ENCODE data around the gene BANF2. TPM values are rescaled to one million over a fixed set of nuclear protein-coding genes. Genes with fewer than 3 reads are reported as not detected.

Gene BANF2
- total RNA-seq, 4 donors from 2014 or later, result not detected

DNA sequence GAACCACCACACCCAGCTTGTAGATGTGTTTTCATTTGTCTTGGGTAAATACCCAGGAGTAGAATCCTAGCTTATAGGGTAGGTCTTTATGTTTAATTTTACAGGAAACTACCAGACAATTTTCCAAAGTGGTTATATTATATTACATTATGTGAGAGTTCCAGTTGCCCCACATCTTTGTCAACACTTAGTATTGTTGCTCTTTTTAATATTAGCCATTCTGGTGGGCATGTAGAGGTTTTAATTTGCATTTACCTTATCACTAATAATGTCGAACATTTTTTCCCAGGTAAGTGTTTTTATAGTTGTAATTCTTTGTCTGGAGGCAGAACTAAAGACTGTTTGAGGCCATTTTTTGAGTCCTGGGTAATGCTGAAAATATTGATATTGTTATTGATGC, 3.5 kb upstream of the BANF2 start:
- TF ChIP-seq POLR2A (IDR thresholded peaks at IDR 0.05) (no peak), POLR2AphosphoS5 (IDR thresholded peaks at IDR 0.05) (no peak), EP300 (IDR thresholded peaks at IDR 0.05) (no peak)
- TF ChIP-seq, protein P1, sequence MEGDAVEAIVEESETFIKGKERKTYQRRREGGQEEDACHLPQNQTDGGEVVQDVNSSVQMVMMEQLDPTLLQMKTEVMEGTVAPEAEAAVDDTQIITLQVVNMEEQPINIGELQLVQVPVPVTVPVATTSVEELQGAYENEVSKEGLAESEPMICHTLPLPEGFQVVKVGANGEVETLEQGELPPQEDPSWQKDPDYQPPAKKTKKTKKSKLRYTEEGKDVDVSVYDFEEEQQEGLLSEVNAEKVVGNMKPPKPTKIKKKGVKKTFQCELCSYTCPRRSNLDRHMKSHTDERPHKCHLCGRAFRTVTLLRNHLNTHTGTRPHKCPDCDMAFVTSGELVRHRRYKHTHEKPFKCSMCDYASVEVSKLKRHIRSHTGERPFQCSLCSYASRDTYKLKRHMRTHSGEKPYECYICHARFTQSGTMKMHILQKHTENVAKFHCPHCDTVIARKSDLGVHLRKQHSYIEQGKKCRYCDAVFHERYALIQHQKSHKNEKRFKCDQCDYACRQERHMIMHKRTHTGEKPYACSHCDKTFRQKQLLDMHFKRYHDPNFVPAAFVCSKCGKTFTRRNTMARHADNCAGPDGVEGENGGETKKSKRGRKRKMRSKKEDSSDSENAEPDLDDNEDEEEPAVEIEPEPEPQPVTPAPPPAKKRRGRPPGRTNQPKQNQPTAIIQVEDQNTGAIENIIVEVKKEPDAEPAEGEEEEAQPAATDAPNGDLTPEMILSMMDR (IDR thresholded peaks at IDR 0.05), result no peak
- peaks cover 11% of the 10 kb centered on the region for H3K4me1 ChIP-seq
- DNase-seq (ENCODE audit: low spot score in 2 of 2), result no peak

DNA sequence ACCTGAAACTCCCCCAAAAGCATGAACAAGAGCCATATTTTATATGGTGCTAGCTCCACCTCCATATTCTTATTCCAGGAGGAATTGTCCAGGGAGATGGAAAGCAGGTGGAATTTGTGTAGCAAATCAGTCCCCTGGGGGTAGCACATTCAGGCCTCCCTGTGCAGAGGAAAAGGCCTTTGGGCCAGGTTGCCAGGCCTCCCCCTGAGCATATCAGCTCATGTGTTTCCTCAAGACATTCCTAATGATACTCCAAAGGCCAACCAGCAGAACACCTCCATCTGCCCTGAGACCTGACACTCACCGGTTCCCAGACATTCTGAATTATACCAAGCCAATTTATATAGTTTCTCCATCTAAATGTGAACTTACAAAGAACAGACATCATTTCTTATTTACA, 2.6 kb upstream of the BANF2 start:
- Histone ChIP-seq H3K27ac (no peak overlapping the region), H3K36me3 (no peaks in the 10 kb centered on the region), H3K4me3 (no peak overlapping the region), H3K9me3 (no peaks in the 10 kb centered on the region), H3K27me3 (no peaks in the 10 kb centered on the region), H3K4me1 (peaks cover 11% of the 10 kb centered on the region)
- TF ChIP-seq EP300 (IDR thresholded peaks at IDR 0.05) (no peak), POLR2AphosphoS5 (IDR thresholded peaks at IDR 0.05) (no peak)
- 96% methylated on average over 1 of the region's 1 CpG for WGBS
- no peak for DNase-seq (ENCODE audit: low spot score in 2 of 2)

More for the DNA sequence above, 3.5 kb upstream of the BANF2 start:
- 93% methylated on average over 1 of the region's 1 CpG for WGBS
- H3K9me3 ChIP-seq, result no peaks in the 10 kb centered on the region
- H3K27me3 ChIP-seq, result no peaks in the 10 kb centered on the region
- H3K36me3 ChIP-seq, result no peaks in the 10 kb centered on the region
- no peak overlapping the region for H3K4me3 ChIP-seq
- H3K27ac ChIP-seq, result no peak overlapping the region

DNA sequence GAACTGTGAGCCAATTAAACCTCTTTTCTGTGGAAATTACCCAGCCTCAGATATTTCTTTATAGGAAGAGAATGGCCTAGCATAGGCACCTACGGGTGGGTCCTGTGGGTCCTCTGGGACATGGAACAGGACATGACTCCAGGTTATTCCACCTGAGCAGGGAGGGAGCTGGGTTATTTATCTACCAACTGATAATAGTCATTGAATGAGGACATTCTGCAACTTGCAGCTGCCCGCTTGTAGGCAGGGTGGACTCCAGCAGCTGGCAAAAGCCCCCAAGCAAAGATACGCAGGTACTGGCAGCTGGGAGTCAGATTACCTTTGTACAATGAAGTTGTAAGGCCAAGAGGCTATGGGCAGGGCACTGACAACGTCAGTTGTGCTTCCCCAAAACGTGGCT, 1.4 kb upstream of the BANF2 start:
- WGBS, result 34% methylated on average over 3 of the region's 5 CpGs
- Histone ChIP-seq H3K27ac (no peak overlapping the region), H3K4me1 (peaks cover 7% of the 10 kb centered on the region), H3K36me3 (no peaks in the 10 kb centered on the region), H3K9me3 (no peaks in the 10 kb centered on the region), H3K4me3 (no peak overlapping the region), H3K27me3 (no peaks in the 10 kb centered on the region)
- DNase-seq (ENCODE audit: low spot score in 2 of 2), result no peak
- TF ChIP-seq, protein P1 (IDR thresholded peaks at IDR 0.05), result no peak

DNA sequence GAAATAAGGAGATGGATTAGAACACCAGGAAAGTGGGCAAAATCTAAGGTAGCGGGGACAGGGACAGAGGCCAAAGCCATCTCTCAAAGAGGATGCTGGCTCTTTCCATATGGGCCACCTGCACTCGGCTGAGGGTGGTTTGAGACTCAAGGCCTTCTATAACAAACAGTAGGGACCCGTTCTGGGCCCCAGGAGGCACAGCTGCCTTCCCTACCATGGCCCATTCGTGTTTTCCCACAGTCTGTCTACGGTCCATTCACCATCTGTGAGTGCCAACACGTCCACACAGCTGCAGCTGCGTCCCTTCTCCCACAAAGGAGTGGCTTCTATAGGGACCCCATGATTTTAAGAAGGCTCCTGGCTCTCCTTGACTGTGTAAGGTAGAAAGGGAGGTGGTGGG, 871 bp downstream of the BANF2 start:
- H3K36me3 ChIP-seq, result no peaks in the 10 kb centered on the region
- no peaks in the 10 kb centered on the region for H3K4me1 ChIP-seq
- no peak overlapping the region for H3K27ac ChIP-seq
- TF ChIP-seq, protein P1 (IDR thresholded peaks at IDR 0.05), result no peak
- no peak for TF ChIP-seq POLR2A (IDR thresholded peaks at IDR 0.05)
- TF ChIP-seq EP300 (IDR thresholded peaks at IDR 0.05), result no peak
- no peak for TF ChIP-seq POLR2AphosphoS5 (IDR thresholded peaks at IDR 0.05)
- no peak for DNase-seq (ENCODE audit: low spot score in 2 of 2)
- H3K9me3 ChIP-seq, result no peaks in the 10 kb centered on the region
- H3K27me3 ChIP-seq, result no peaks in the 10 kb centered on the region
- no peak overlapping the region for H3K4me3 ChIP-seq
- 94% methylated on average over 7 of the region's 7 CpGs for WGBS

DNA sequence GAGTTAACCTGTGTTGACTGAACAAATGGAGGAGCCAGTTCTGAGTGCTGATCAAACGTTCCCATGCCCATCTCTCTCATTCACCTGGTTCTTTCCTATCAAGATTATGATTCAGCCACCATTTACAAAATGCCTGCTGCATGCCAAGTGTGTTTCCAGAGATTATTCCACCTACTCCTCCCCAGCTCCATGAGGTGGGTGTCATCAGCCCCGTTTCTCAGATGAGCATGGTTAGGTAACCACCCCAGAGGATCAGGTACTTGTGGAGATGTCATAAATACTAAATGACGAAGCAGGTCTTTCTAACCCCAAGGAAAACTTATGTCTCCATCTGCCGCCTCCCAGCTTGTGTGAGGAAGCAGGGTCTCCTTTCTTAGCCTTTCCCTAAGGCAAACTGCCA, 2.1 kb downstream of the BANF2 start:
- Histone ChIP-seq H3K27me3 (no peaks in the 10 kb centered on the region), H3K36me3 (no peaks in the 10 kb centered on the region), H3K4me1 (no peaks in the 10 kb centered on the region), H3K4me3 (no peak overlapping the region), H3K27ac (no peak overlapping the region), H3K9me3 (no peaks in the 10 kb centered on the region)
- no peak for TF ChIP-seq EP300 (IDR thresholded peaks at IDR 0.05)
- TF ChIP-seq, protein P1 (IDR thresholded peaks at IDR 0.05), result no peak
- TF ChIP-seq POLR2AphosphoS5 (IDR thresholded peaks at IDR 0.05), result no peak
- no peak for TF ChIP-seq POLR2A (IDR thresholded peaks at IDR 0.05)
- 58% methylated on average over 2 of the region's 4 CpGs for WGBS
- DNase-seq (ENCODE audit: low spot score in 2 of 2), result no peak

DNA sequence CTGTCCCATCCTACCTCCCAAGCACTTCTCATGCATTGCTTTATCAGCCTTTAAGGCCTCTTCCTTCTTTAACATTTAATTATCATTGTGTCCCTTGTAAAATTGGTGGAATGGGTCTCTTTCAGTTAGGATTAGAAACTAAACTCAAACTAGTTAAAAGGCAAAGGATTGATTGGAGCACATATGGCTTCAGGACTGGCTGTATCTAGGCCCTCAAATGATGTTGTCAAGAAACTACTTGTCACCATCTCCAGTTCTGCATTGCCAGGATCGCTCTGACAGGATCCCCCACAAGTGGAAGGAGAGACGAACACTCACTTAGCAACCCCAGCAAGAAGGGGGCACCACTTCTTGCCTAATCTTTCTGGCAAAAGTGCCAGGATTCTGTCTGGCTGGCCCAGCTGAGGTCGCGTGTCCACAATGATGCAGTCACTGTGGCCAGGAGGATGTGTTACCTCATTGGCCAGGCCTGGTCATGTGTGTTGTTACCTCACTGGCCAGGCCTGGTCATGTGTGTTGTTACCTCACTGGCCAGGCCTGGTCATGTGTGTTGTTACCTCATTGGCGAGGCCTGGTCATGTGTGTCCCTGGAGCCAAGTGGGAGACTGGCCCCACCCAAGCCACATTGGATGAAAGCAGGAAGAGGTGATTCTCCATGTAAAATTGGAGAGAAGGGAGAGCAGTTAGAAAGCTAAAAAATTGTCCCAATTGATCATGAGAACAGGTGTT, 5.0 kb downstream of the BANF2 start:
- TF ChIP-seq POLR2A (IDR thresholded peaks at IDR 0.05) (no peak), POLR2AphosphoS5 (IDR thresholded peaks at IDR 0.05) (no peak), EP300 (IDR thresholded peaks at IDR 0.05) (no peak)
- TF ChIP-seq, protein P1 (IDR thresholded peaks at IDR 0.05), result no peak
- Histone ChIP-seq H3K4me3 (no peak overlapping the region), H3K4me1 (no peaks in the 10 kb centered on the region), H3K27ac (no peak overlapping the region), H3K9me3 (no peaks in the 10 kb centered on the region), H3K27me3 (no peaks in the 10 kb centered on the region), H3K36me3 (no peaks in the 10 kb centered on the region)
- no peak for DNase-seq (ENCODE audit: low spot score in 2 of 2)
- 94% methylated on average over 3 of the region's 5 CpGs for WGBS

Data from suprapubic skin (tissue), 4 donors.